ENCODE results near the gene C1orf159. TPM values are rescaled to one million over a fixed set of nuclear protein-coding genes. Genes with fewer than 3 reads are reported as not detected.

The C1orf159 gene
- total RNA-seq, 2 donors from 2014 or later: 18.0 to 18.6 TPM

GRCh38 chr1:1043921-1044320, 72.0 kb downstream of the C1orf159 start:
- Mint-ChIP-seq H3K9me3 (no peaks in the 10 kb centered on the region), H3K27ac (no peak overlapping the region)
- no peak for ATAC-seq (replicated peaks in 1 of 2)

GRCh38 chr1:1043411-1043810, 72.5 kb downstream of the C1orf159 start:
- Mint-ChIP-seq H3K9me3 (no peaks in the 10 kb centered on the region), H3K4me1 (ENCODE audit: low read depth) (peaks cover 16% of the 10 kb centered on the region), H3K27me3 (ENCODE audit: low read depth) (peaks cover 14% of the 10 kb centered on the region), H3K36me3 (ENCODE audit: insufficient read depth in 2 of 2) (peaks cover 0 to 1% of the 10 kb centered on the region in 2 donors), H3K4me3 (no peak overlapping the region), H3K27ac (no peak overlapping the region)
- DNase-seq (no peak), ATAC-seq (replicated peaks in 1 of 2) (no peak)

More at GRCh38 chr1:1043921-1044320, 72.0 kb downstream of the C1orf159 start:
- Mint-ChIP-seq H3K4me1 (ENCODE audit: low read depth) (peaks cover 10% of the 10 kb centered on the region), H3K4me3 (no peak overlapping the region), H3K36me3 (ENCODE audit: insufficient read depth in 2 of 2) (peaks cover 0 to 1% of the 10 kb centered on the region in 2 donors), H3K27me3 (ENCODE audit: low read depth) (peaks cover 9% of the 10 kb centered on the region)
- DNase-seq: no peak

GRCh38 chr1:1042835-1043234, 73.1 kb downstream of the C1orf159 start:
- Mint-ChIP-seq H3K27ac (no peak overlapping the region), H3K36me3 (ENCODE audit: insufficient read depth in 2 of 2) (peaks cover 0 to 1% of the 10 kb centered on the region in 2 donors), H3K4me1 (ENCODE audit: low read depth) (peaks cover 18% of the 10 kb centered on the region), H3K9me3 (no peaks in the 10 kb centered on the region), H3K27me3 (ENCODE audit: low read depth) (peaks cover 16% of the 10 kb centered on the region), H3K4me3 (no peak overlapping the region)
- ATAC-seq (replicated peaks in 1 of 2): no peak
- DNase-seq: no peak

- ATAC-seq (replicated peaks in 1 of 2) (no peak), DNase-seq (no peak)
- Mint-ChIP-seq H3K4me1 (ENCODE audit: low read depth) (peaks cover 19% of the 10 kb centered on the region), H3K9me3 (no peaks in the 10 kb centered on the region), H3K36me3 (ENCODE audit: insufficient read depth in 2 of 2) (peaks cover 0 to 1% of the 10 kb centered on the region in 2 donors), H3K27me3 (ENCODE audit: low read depth) (peaks cover 16% of the 10 kb centered on the region), H3K27ac (no peak overlapping the region), H3K4me3 (no peak overlapping the region)
These were observed 74.0 kb downstream of the C1orf159 start for GRCh38 chr1:1041873-1042272.

GRCh38 chr1:1041092-1041523, 74.8 kb downstream of the C1orf159 start:
- ATAC-seq (replicated peaks in 1 of 2) (peak; percentile 22 to 26), DNase-seq (no peak)
- H3K4me3 Mint-ChIP-seq: no peak overlapping the region
- peaks cover 16% of the 10 kb centered on the region for H3K27me3 Mint-ChIP-seq (ENCODE audit: low read depth)
- H3K27ac Mint-ChIP-seq: no peak overlapping the region
- H3K9me3 Mint-ChIP-seq: no peaks in the 10 kb centered on the region
- H3K4me1 Mint-ChIP-seq (ENCODE audit: low read depth): peaks cover 23% of the 10 kb centered on the region
- peaks cover 0 to 1% of the 10 kb centered on the region in 2 donors for H3K36me3 Mint-ChIP-seq (ENCODE audit: insufficient read depth in 2 of 2)

- Mint-ChIP-seq H3K4me1 (ENCODE audit: low read depth) (peaks cover 23% of the 10 kb centered on the region), H3K27me3 (ENCODE audit: low read depth) (peaks cover 16% of the 10 kb centered on the region), H3K9me3 (no peaks in the 10 kb centered on the region), H3K36me3 (ENCODE audit: insufficient read depth in 2 of 2) (peaks cover 0 to 1% of the 10 kb centered on the region in 2 donors), H3K27ac (no peak overlapping the region), H3K4me3 (peak overlapping the region; percentile 74 to 89)
- DNase-seq (peak; percentile 85 to 90), ATAC-seq (replicated peaks in 1 of 2) (peak; percentile 89 to 90)
These were observed 75.6 kb downstream of the C1orf159 start for GRCh38 chr1:1040004-1040991.

GRCh38 chr1:1039145-1039910, 76.6 kb downstream of the C1orf159 start:
- DNase-seq (peak; percentile 41 to 61), ATAC-seq (replicated peaks in 1 of 2) (peak; percentile 48 to 51)
- Mint-ChIP-seq H3K36me3 (ENCODE audit: insufficient read depth in 2 of 2) (peaks cover 0 to 3% of the 10 kb centered on the region in 2 donors), H3K27ac (no peak overlapping the region), H3K4me3 (peak overlapping the region; percentile 74 to 89), H3K27me3 (ENCODE audit: low read depth) (peaks cover 16% of the 10 kb centered on the region), H3K4me1 (ENCODE audit: low read depth) (peaks cover 23% of the 10 kb centered on the region), H3K9me3 (no peaks in the 10 kb centered on the region)

GRCh38 chr1:1038694-1039093, 77.2 kb downstream of the C1orf159 start:
- Mint-ChIP-seq H3K27ac (no peak overlapping the region), H3K9me3 (no peaks in the 10 kb centered on the region), H3K4me3 (peak overlapping the region; percentile 7 to 89), H3K4me1 (ENCODE audit: low read depth) (peaks cover 23% of the 10 kb centered on the region), H3K27me3 (ENCODE audit: low read depth) (peaks cover 16% of the 10 kb centered on the region), H3K36me3 (ENCODE audit: insufficient read depth in 2 of 2) (peaks cover 0 to 3% of the 10 kb centered on the region in 2 donors)
- DNase-seq: no peak
- ATAC-seq (replicated peaks in 1 of 2): no peak

- DNase-seq (no peak), ATAC-seq (replicated peaks in 1 of 2) (no peak)
- Mint-ChIP-seq H3K27ac (no peak overlapping the region), H3K9me3 (no peaks in the 10 kb centered on the region), H3K4me1 (ENCODE audit: low read depth) (peaks cover 23% of the 10 kb centered on the region), H3K36me3 (ENCODE audit: insufficient read depth in 2 of 2) (peaks cover 0 to 1% of the 10 kb centered on the region in 2 donors), H3K4me3 (no peak overlapping the region), H3K27me3 (ENCODE audit: low read depth) (peaks cover 16% of the 10 kb centered on the region)
These were observed 78.2 kb downstream of the C1orf159 start for GRCh38 chr1:1037366-1038327.

GRCh38 chr1:1035291-1035943, 80.5 kb downstream of the C1orf159 start:
- Mint-ChIP-seq H3K4me1 (ENCODE audit: low read depth) (peaks cover 32% of the 10 kb centered on the region), H3K4me3 (peak overlapping the region; percentile 18 to 21), H3K36me3 (ENCODE audit: insufficient read depth in 2 of 2) (peaks cover 0 to 1% of the 10 kb centered on the region in 2 donors), H3K9me3 (no peaks in the 10 kb centered on the region), H3K27ac (no peak overlapping the region), H3K27me3 (ENCODE audit: low read depth) (peaks cover 16% of the 10 kb centered on the region)
- ATAC-seq (replicated peaks in 1 of 2) (no peak), DNase-seq (no peak)

- no peaks in the 10 kb centered on the region for H3K9me3 Mint-ChIP-seq
- DNase-seq (peak in 1 of 2 donors; percentile 34), ATAC-seq (replicated peaks in 1 of 2) (no peak)
- peaks cover 0 to 1% of the 10 kb centered on the region in 2 donors for H3K36me3 Mint-ChIP-seq (ENCODE audit: insufficient read depth in 2 of 2)
- H3K27me3 Mint-ChIP-seq (ENCODE audit: low read depth): peaks cover 11% of the 10 kb centered on the region
- H3K4me3 Mint-ChIP-seq: peak overlapping the region; percentile 82 to 83
- H3K4me1 Mint-ChIP-seq (ENCODE audit: low read depth): peaks cover 26% of the 10 kb centered on the region
- H3K27ac Mint-ChIP-seq: no peak overlapping the region
These were observed 81.5 kb downstream of the C1orf159 start for GRCh38 chr1:1034439-1034781.

All from activated T-cell treated with anti-CD3 and anti-CD28 coated beads, Interleukin-2, amount 50 U/mL, for 72 hours (primary cell).